HG02623 (cell line): ENCODE measurements around the gene SWSAP1.
"Not testable (repeated sequence)": the region's sequence is repeated elsewhere in the genome, so short reads cannot be mapped to it uniquely, and the experiment has no call there.

Experiments used
- ATAC-seq: cut with Tn5 transposase; IDR thresholded peaks from one replicate; pipeline ENCODE4 v1.9.1; 2021; ENCODE audit warnings: moderate library complexity; ENCODE audit not compliant: unreplicated experiment

Gene SWSAP1, protein sequence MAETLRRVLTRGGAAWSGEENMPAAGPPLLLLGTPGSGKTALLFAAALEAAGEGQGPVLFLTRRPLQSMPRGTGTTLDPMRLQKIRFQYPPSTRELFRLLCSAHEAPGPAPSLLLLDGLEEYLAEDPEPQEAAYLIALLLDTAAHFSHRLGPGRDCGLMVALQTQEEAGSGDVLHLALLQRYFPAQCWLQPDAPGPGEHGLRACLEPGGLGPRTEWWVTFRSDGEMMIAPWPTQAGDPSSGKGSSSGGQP

DNA sequence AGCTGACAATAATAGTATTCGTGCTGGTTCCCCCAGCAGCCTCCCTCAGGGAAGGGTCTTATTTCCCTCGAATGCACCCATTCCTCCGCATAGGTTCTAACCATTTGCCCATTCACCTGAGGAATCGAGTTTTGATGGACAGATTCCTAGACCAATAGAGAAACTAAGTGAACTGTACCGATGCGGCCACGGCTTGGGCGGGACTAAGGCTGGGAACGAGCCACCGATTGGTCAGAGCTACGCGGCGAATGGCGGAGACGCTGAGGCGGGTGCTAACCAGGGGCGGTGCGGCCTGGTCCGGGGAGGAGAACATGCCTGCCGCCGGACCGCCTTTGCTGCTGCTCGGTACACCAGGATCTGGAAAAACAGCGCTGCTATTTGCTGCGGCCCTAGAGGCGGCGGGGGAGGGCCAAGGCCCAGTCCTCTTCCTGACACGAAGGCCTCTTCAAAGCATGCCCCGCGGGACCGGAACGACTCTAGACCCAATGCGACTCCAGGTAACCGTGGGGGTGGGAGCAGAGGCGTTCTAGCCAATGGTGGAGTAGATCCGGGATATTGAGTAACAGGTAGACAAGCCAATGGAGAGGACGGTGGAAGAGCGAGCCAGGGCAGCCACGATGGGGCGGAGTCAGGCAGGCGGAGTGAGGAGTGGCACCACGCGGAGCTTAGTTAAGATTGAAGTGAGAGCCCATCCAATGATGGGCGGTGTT lies at the start of gene SWSAP1:
Gene SWSAP1 (plus strand): TSS at position 234 of the 710 bp plus-strand sequence. CDS start 15 bp downstream, at position 249.
- peak; percentile 74 for ATAC-seq

DNA sequence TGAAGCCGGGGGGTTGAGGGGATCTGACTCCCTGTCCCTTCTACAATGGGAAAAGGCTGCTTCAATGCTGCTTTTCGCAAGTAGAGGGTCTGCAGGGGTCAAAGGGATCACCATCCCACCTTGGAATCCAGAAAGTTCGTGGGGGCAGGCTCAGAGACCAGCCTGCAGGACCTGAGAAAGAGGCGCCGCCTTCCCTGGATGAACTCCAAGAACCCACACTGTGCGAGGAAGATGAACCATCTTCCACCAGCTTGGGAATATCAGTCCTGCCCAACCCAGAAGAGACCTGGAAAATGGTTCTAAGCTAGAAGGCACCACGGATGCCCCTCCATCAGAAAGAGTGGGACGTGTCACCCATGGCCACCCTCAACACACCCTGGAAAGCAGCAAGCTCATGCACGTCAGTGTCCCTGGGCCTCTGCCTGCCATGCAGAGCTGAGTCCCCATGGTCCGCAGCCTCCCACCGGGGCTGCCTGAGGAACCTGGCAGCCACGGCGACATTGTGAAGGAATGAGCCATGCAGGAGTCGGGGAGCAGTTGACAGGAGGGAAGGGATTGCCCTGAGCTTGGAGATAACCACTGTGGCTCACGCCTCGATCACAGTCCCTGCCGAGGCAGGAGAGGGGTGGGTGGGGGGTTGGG lies 49.6 kb upstream of the SWSAP1 start:
- no peak for ATAC-seq

DNA sequence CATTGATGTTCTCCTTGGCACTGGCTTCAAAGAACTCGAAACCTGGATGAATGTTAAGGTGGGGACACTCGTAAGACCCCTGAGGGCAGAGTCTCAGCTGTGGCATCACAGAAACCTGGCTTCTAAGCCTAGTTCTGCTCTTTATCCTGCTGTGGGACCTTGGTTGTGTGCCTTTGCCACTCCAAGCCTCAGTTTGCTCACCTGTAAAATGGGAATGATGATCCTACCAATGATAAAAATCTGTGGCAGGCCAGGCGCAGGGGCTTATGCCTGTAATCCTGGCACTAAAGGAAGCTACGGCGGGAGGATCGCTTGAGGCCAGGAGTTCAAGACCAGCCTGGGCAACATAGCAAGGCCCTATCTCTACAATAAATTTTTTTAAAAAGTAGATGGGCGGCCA lies 48.9 kb upstream of the SWSAP1 start:
- no peak for ATAC-seq

DNA sequence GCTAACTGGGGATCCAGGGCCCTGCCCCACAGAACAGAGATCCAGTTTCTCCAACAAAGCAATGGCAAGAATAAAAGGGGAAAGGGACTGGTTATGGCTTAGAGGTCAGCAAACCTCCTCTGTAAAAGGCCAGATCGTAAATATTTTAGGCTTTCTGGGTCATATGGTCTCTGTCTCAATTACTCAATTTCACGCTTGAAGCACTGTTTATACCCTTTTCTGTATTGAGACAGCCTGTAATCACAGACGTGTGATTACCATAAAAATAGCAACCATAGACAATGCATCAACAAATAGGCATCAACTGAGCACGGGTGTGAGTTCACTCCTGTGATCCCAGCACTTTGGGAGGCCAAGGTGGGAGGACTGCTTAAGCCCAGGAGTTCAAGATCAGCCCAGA lies 44.3 kb upstream of the SWSAP1 start:
- ATAC-seq, result no peak

DNA sequence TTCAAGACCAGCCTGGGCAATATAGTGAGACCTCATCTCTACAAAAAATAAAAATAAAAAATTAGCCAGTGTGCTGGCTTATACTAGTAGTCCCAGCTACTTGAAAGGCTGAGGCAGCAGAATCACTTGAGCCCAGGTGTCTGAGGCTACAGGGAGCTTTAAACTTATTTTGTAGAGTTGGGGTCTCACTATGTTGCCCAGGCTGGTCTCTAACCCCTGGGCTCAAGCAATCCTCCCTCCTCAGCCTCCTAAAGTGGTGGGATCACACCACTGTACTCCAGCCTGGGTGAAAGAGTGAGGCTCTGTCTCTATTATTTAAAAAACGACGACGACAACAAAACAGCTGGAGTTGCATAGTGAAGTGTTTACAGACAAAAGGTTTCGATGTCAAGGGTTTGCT lies 43.0 kb upstream of the SWSAP1 start:
- no peak for ATAC-seq

DNA sequence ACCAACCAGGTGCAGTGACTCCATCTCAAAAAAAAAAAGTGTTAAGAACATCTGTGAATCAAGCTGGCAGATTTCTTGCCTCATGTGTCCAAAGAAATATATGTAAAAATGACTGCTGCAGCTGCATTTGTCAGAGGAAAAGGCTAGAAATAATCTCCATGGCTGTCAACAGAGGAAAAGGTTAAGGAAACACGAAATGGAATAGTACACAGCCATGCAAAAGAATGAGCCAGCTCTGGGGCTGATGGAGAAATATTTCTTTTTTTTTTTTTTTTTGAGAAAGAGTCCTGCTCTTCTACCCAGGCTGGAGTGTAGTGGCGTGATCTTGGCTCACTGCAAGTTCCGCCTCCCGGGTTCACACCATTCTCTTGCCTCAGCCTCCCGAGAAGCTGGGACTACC lies 41.6 kb upstream of the SWSAP1 start:
- no peak for ATAC-seq

DNA sequence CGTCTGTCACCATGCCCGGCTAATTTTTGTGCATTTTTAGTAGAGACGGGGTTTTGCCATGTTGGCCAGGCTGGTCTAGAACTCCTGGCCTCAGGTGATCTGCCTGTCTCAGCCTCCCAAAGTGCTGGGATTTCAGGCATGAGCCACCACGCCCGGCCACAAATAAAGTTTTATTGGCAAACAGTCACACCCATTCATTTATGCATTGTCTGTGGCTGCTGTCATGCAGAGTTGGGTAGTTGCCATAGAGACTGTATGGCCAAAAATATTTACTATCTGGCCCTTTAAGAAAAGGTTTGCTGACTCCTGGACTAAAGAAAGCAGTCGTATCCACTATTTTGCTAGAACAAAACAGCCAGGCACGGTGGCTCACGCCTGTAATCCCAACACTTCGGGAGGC lies 40.6 kb upstream of the SWSAP1 start:
- ATAC-seq, result not testable (repeated sequence)

DNA sequence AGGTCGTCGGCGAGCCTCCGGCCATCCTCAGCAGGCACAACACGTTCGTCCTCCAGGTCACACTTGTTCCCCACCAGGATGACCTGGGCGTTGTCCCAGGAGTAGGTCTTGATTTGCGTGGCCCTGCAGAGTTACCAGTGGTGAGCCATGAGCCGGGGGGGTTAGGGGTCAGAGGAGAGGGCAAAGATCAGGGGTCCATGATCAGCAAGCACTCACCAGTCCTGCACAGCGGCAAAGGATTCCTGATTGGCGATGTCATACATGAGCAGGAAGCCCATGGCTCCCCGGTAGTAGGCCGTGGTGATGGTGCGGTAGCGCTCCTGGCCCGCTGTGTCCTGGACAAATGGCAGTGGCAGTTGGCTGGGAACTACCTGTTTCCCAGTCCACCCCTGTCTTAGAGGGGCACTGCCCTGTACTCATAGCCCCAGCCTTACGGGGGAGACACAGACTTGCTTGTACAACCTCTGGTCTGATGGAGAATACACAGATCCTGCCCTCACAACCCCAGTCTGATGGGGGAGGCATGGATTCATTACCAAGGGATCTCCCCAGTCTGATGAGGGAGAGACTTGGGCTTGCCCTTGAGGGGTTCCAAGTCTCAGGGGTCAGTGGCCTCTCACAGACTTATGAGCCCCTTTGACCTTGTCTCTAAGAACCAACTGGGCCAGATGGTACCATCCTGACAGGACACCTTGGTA lies 38.9 kb upstream of the SWSAP1 start:
- no peak for ATAC-seq

DNA sequence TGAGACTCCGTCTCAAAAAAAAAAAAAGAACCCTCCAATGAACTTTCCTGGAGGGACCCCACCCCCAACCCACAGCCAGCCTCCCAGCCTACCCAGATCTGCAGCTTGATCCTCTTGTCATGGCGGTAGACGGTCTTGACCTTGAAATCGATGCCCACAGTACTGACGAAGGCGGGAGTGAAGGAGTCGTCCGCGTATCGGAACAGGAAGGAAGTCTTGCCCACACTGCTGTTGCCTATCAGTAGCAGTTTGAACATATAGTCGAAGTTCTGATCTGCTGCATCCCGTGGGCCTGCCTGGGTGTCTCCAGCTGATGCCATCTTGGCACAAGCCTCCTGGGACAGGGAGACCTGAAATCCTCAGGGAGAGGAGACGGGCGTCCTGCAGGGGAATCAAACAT lies 37.4 kb upstream of the SWSAP1 start:
- ATAC-seq, result no peak

DNA sequence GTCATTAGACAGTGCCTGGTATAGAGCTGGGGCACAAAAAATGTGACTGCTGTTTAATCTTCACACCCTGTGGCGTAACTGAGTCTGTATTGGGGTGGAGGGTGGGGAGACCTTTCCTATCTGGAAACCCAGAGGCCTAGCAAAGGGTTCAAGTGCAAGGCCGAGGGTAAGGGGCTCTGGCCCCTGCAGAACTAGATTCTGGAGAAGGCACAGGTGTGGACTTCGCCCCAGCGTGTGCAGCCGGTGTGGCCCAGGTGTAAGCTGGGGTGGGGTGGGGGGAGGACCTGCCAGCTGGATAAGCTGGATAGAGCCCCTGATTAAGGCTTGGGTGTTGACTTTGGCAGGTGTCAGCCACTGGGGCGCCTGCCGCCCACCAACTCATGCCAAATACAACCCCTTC lies 36.3 kb upstream of the SWSAP1 start:
- no peak for ATAC-seq

DNA sequence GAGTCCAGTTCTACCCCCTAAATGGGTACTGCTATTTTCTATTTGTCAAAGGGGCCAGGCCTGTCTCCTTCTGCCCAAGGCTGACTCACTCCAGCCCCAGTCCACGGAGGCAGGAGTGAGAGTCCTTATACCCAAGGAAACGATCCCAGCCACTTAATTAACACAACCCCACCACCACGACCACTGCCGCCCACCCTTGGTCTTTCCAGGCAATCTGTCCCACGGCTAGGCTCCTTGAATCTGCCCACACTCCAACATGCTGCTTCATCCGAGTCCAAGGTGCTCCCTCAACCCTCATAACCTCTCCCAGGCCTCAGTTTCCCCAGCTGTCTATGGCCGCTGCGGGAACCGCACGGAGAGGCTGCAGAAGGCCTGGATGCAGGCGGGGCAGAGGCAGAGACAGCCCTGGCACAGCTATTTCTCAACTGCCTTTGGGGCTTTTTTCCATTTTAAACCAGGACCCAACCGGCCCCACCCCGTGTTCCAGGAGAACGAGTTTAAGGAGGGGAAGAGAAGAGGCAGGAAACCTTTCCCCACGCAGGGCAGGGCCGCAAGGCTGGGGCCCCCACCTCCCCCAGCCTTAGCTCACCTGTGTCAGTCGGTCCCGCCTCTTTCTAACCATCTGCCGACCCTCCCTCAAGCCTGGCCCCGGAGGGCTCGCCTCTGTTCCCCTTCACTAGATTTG lies 35.8 kb upstream of the SWSAP1 start:
- ATAC-seq, result no peak

DNA sequence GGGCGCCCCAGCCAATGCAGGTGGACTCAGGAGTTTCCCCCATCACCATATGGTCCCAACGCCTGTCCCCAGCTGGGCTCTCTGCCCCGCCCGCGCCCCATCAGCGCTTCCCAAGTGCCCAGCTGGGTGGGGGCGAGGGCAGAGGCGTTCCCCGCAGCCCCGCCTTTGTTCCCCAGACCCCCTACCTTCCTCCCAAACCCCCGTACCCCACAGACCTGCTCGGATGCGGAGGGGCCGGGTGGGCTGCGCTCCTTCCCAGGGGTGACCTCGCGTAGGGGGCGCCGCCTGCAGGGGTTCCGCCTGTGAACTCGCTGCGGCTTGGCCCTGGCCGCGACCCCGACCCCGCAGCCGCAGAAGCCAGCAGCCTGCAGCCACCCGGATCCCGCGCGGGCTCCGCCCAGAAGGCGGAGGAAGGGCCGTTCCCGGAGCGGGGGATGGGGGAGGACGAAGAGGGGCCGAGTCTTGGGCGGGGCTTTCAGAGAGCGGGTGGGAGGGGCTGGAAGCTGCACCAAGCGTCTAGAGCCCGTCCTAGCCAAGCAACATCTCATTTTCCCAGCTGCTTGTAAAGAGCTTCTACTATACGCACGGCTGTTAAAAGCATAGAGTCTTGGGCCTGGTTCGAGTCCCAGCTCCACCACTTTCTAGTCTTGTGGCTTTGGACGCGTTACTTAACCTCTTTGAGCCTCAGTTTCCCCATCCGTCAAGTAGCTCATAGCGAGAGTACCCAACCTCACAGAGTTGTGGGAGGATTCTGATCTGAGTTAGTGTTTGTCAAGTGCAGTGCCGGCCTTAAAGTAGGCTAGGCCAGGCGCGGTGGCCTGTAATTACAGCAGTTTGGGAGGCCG lies 35.0 kb upstream of the SWSAP1 start, which contains the start of gene RAB3D:
Gene RAB3D (minus strand): TSS at position 404 of the 845 bp plus-strand sequence. CDS start 2,258 bp downstream, outside the sequence.
- ATAC-seq, result peak; percentile 64

DNA sequence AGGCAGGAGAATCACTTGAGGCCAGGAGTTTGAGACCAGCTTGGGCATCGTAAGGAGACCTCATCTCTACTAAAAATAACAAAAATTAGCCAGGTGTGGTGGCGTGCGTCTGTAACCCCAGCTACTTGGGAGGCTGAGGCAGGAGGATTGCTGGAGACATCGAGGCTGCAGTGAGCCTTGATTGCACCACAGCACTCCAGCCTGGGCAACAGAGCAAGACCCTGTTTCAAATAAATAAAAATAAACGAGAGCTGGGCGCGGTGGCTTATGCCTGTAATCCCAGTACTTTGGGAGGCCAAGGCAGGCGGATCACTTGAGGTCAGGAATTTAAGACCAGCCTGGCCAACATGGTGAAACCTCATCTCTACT lies 34.4 kb upstream of the SWSAP1 start:
- ATAC-seq, result not testable (repeated sequence)

DNA sequence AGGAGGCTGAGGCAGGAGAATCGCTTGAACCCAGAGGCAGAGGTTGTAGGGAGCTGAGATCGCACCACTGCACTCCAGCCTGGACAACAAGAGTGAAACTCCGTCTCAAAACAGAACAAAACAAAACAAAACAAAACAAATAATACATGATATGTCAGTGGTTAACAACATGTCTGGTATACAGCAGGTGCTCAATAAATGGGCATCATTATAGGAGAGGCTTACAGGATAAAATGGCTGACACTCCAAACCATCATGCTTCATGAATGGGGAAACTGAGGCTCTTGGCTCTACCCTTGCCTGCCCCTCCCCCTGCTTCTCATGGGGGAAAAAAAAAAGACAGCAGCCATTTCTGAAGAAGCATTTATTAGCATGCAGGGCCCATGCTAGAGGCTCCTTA lies 32.0 kb upstream of the SWSAP1 start:
- no peak for ATAC-seq

DNA sequence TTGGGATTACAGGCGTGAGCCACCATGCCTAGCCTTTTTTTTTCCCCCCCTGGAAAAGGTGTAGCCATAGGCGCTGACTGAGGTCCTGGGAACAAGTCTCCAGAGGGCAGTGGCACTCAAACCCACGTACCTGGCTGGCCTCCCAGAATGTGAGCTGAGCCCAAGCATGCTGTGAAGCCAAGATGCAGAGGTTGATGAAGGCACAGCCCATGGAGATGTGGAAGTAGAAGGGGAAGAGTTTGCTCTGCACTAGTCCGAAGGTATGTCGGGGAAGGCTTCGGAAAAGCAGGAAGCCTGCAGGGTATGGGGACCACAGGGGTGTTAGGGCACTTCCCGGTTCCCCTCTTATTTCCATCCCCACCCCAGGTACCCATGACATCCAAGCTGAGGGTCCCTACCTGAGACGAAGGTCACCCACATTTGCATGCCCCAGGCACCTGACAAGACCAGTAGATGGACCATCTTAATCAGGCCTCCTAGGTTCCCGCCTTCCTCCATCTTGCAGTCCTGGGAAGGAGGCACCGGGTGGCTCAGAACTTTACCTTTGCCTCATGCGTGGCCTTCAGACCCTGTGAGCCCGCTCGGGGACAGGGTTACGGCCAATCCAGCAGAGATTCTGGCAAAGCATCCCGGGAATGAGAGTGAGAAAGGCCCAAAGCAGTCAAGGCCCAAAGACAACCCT lies 29.2 kb upstream of the SWSAP1 start:
- ATAC-seq, result no peak

DNA sequence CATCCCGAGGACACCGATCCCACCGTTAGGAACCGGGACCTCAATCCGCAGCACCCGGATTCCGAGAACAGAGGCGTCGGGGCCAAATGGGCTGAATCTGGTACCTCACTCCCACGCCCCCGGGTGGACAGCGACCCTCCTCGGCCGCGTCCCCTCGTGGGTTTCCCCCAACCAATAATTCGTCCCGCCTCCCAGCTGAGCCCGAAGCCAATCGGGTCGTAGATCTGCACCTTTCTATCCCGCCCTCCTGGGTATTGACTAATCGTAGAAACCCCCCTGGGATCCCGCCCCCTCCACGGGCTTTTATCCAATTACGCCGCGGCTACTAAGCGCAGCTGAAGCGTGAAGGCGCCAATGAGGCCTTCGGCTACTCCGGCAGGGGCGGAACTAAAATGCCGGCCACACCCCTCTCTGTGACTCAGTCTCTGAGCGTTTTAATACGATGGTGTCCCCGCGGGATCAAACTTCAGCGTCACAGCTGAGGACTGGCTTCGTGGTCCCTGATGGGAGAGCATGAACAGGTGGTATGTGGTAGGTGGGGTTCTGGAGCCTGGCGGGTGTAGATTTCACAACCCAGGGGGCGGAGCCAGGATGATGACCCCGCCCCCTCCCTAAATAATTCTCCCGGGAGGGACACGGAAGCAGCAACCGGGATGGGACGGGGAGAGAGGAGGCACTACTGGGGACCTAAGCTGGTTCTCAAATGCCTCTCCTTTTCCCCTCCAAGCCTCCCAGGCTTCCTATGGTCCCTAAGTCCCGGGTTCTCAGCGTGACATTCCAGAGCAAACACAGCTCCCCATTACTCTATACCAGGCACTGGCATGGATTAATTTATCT lies 28.1 kb upstream of the SWSAP1 start, which contains the start of the genes CCDC159 and TMEM205:
Gene CCDC159 (plus strand): TSS at position 416 of the 837 bp plus-strand sequence. CDS start 88 bp downstream, at position 504.
Gene TMEM205 (minus strand): TSS at position 165 of the 837 bp plus-strand sequence. CDS start 649 bp downstream, outside the sequence.
- peak; percentile 92 for ATAC-seq

DNA sequence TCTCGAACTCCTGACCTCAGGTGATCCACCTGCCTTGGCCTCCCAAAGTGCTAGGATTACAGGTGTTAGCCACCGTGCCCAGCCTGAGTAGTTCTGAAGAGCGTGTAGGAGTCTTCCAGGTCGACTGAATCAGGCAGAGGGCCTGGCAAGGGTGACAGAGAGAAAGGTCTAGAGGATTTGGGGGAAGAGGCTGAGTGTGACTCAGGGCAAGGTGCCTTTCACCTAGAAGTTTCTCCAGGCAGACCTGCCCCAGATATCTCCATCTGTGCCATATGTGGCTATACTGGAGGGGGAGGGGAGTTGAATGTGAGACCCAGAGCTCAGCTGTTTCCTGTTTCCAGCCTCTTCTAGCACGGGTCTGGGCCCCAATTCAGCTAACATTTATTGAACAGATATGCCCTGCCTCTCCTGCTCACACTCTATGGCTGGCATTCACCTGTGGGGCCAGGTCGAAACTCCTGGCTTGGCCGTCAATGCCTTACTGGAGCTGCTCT lies 26.9 kb upstream of the SWSAP1 start:
- no peak for ATAC-seq

DNA sequence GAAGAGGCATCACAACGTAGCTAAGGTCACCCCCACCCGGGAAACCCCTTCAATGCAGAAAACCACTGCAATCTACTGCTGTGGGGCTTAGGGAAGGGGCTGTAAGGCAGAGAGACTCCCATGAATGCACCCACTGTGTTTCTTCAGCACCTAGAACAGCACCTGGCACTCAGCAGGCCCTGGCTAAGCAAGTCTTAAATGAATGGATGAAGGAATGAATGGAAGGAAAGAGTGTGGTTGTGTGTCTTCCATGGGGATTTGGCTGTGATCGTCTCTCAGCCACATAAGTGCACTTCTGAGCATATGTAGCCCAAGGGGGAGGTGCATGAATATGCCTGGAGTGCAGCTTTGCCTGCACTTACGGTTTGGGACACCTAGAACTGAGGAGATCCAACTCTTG lies 25.3 kb upstream of the SWSAP1 start:
- no peak for ATAC-seq
